ENCODE data around the gene PHACTR4. TPM values are rescaled to one million over a fixed set of nuclear protein-coding genes. Genes with fewer than 3 reads are reported as not detected.
"Not testable (repeated sequence)": the region's sequence is repeated elsewhere in the genome, so short reads cannot be mapped to it uniquely, and the experiment has no call there.

PHACTR4 gene
- total RNA-seq, 1 donor from 2014 or later = 74.6 TPM

DNA sequence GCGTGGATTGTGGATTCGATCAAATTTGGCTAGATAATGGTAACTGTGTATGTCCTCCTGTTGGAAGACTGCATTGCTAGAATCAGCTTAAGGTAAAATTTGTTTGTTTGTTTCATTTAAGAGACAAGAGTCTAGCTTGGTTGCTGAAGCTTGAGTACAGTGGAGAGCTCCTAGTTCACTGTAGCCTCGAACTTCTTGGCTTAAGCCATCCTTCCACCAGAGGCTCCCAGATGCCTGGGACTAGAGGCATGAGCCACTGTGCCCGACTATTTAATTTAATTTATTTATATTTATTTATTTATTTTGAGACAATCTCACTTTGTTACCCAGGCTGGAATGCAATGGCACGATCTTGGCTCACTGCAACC, 1.5 kb downstream of the PHACTR4 start:
- H3K36me3 Mint-ChIP-seq (ENCODE audit: unreplicated experiment) = no peaks in the 10 kb centered on the region
- peaks cover 7% of the 10 kb centered on the region for H3K9me3 Mint-ChIP-seq (ENCODE audit: unreplicated experiment)
- TF ChIP-seq, protein P1, sequence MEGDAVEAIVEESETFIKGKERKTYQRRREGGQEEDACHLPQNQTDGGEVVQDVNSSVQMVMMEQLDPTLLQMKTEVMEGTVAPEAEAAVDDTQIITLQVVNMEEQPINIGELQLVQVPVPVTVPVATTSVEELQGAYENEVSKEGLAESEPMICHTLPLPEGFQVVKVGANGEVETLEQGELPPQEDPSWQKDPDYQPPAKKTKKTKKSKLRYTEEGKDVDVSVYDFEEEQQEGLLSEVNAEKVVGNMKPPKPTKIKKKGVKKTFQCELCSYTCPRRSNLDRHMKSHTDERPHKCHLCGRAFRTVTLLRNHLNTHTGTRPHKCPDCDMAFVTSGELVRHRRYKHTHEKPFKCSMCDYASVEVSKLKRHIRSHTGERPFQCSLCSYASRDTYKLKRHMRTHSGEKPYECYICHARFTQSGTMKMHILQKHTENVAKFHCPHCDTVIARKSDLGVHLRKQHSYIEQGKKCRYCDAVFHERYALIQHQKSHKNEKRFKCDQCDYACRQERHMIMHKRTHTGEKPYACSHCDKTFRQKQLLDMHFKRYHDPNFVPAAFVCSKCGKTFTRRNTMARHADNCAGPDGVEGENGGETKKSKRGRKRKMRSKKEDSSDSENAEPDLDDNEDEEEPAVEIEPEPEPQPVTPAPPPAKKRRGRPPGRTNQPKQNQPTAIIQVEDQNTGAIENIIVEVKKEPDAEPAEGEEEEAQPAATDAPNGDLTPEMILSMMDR (IDR thresholded peaks at IDR 0.05; ENCODE audit: partially characterized antibody, unreplicated experiment) = no peak
- peaks cover 8% of the 10 kb centered on the region for H3K4me1 Mint-ChIP-seq (ENCODE audit: low read depth, unreplicated experiment)
- H3K27me3 Mint-ChIP-seq (ENCODE audit: unreplicated experiment) = peaks cover 4% of the 10 kb centered on the region
- DNase-seq = no peak
- H3K27ac Mint-ChIP-seq (ENCODE audit: unreplicated experiment) = peak overlapping the region; percentile 97
- H3K4me3 Mint-ChIP-seq (ENCODE audit: unreplicated experiment) = peak overlapping the region; percentile 93

DNA sequence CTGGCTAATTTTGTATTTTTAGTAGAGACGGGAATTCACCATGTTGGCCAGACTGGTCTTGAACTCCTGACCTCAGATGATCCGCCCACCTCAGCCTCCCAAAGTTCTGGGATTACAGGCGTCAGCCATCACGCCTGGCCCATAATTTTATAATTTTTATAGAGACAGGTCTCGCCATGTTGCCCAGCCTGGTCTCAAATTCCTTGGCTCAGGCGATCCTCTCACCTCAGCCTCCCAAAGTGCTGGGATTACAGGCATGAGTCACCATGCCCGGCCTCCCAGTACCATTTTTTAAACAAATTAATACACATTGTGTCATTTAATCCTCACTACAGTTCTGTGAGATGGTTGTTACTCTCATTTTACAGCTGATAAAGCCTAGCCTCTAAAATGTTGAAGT, 3.9 kb downstream of the PHACTR4 start:
- not testable (repeated sequence) for H3K27ac Mint-ChIP-seq (ENCODE audit: unreplicated experiment); DNase-seq; H3K4me3 Mint-ChIP-seq (ENCODE audit: unreplicated experiment); H3K27me3 Mint-ChIP-seq (ENCODE audit: unreplicated experiment); H3K9me3 Mint-ChIP-seq (ENCODE audit: unreplicated experiment); H3K36me3 Mint-ChIP-seq (ENCODE audit: unreplicated experiment); H3K4me1 Mint-ChIP-seq (ENCODE audit: low read depth, unreplicated experiment)

DNA sequence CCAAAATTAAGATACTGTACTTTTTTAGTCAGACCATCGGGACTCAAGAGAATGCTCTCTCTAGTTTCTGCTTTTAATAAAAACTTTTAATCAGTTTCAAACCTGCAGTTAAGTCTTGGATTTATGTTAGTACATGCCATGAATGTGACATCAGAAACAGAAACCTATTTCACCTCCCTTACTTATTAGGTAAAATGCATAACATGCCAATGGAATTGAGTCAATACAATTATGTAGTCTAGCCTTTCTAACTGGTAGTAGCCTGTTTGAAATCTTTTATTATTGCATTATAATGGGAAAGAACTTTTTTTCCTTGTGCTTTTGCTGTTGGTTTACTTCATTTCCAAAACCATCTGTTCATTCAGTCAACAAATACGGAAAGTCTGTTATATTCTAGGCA, 4.8 kb downstream of the PHACTR4 start:
- DNase-seq = no peak
- Mint-ChIP-seq H3K36me3 (ENCODE audit: unreplicated experiment) (peaks cover 5% of the 10 kb centered on the region), H3K27me3 (ENCODE audit: unreplicated experiment) (peaks cover 3% of the 10 kb centered on the region), H3K4me1 (ENCODE audit: low read depth, unreplicated experiment) (peaks cover 8% of the 10 kb centered on the region), H3K9me3 (ENCODE audit: unreplicated experiment) (peaks cover 2% of the 10 kb centered on the region), H3K4me3 (ENCODE audit: unreplicated experiment) (no peak overlapping the region), H3K27ac (ENCODE audit: unreplicated experiment) (no peak overlapping the region)
- TF ChIP-seq, protein P1 (IDR thresholded peaks at IDR 0.05; ENCODE audit: partially characterized antibody, unreplicated experiment) = no peak

DNA sequence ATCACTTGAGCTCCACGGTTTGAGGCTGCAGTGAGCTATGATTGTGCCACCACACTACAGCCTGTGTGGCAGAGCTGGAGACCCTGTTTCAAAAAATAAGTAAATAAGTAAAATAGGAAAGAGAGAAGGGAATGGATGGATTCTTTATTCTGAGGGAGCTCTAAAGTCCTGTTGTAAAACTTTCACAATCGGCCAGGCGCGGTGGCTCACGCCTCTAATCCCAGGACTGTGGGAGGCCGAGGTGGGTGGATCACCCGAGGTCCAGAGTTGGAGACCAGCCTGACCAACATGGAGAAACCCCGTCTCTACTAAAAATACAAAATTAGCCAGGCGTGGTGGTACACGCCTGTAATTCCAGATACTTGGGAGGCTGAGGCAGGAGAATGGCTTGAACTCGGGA, 6.1 kb downstream of the PHACTR4 start:
- not testable (repeated sequence) for H3K36me3 Mint-ChIP-seq (ENCODE audit: unreplicated experiment); H3K27ac Mint-ChIP-seq (ENCODE audit: unreplicated experiment); H3K9me3 Mint-ChIP-seq (ENCODE audit: unreplicated experiment); H3K4me3 Mint-ChIP-seq (ENCODE audit: unreplicated experiment); DNase-seq; H3K27me3 Mint-ChIP-seq (ENCODE audit: unreplicated experiment)
- H3K4me1 Mint-ChIP-seq (ENCODE audit: low read depth, unreplicated experiment) = peaks cover 11% of the 10 kb centered on the region

DNA sequence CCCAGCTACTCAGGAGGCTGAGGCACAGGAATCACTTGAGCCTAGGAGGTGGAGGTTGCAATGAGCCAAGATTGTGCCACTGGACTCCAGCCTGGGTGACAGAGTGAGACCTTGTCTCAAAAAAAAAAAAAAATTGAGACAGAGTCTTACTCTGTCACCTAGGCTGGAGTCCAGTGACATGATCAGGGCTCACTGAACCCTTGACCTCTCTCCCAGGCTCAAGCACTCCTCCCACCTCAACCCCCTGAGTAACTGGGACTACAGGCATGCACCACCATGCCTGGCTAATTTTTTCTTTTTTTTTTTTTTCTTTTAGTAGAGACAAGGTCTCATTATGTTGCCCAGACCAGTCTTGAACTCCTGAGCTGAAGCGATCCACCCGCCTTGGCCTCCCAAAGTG, 6.7 kb downstream of the PHACTR4 start:
- not testable (repeated sequence) for H3K4me3 Mint-ChIP-seq (ENCODE audit: unreplicated experiment); H3K9me3 Mint-ChIP-seq (ENCODE audit: unreplicated experiment); H3K36me3 Mint-ChIP-seq (ENCODE audit: unreplicated experiment); H3K27me3 Mint-ChIP-seq (ENCODE audit: unreplicated experiment); H3K27ac Mint-ChIP-seq (ENCODE audit: unreplicated experiment); DNase-seq
- H3K4me1 Mint-ChIP-seq (ENCODE audit: low read depth, unreplicated experiment) = peaks cover 14% of the 10 kb centered on the region

DNA sequence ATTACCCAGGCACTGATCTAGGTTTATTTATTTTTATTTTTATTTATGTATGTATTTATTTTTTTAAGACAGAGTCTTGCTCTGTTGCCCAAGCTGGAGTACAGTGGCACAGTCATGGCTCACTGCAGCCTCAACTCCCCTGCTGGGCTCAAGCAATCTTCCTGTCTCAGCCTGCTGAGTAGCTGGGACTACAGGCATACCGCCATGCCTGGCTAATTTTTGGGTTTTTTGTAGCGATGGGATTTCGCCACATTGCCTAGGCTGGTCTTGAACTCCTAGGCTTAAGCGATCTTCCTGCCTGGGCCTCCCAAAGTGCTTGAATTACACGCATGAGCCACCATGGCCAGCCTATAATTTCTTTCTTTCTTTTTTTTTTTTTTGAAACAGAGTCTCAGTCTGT, 9.4 kb downstream of the PHACTR4 start:
- no peak for DNase-seq
- Mint-ChIP-seq H3K27ac (ENCODE audit: unreplicated experiment) (no peak overlapping the region), H3K4me1 (ENCODE audit: low read depth, unreplicated experiment) (peaks cover 13% of the 10 kb centered on the region), H3K36me3 (ENCODE audit: unreplicated experiment) (peaks cover 5% of the 10 kb centered on the region), H3K9me3 (ENCODE audit: unreplicated experiment) (peaks cover 6% of the 10 kb centered on the region), H3K4me3 (ENCODE audit: unreplicated experiment) (no peak overlapping the region), H3K27me3 (ENCODE audit: unreplicated experiment) (peaks cover 3% of the 10 kb centered on the region)
- TF ChIP-seq, protein P1 (IDR thresholded peaks at IDR 0.05; ENCODE audit: partially characterized antibody, unreplicated experiment) = no peak

DNA sequence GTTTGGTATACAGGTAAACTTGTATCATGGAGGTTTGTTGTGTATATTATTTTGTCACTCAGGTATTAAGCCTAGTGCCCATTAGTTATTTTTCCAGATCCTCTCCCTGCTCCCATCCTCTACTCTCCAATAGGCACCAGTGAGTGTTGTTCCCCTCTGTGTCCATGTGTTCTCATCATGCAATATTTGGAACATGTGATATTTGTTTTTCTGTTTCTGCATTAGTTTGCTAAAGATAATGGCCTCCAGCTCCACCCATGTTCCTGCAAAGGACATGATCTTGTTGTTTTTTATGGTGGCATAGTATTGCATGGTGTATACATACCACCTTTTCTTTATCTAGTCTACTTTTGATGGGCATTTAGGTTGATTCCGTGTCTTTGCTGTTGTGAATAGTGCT, 10.9 kb downstream of the PHACTR4 start:
- no peak for DNase-seq
- Mint-ChIP-seq H3K27ac (ENCODE audit: unreplicated experiment) (peak overlapping the region; percentile 83), H3K27me3 (ENCODE audit: unreplicated experiment) (peaks cover 3% of the 10 kb centered on the region), H3K9me3 (ENCODE audit: unreplicated experiment) (peaks cover 6% of the 10 kb centered on the region), H3K4me3 (ENCODE audit: unreplicated experiment) (no peak overlapping the region), H3K4me1 (ENCODE audit: low read depth, unreplicated experiment) (peaks cover 5% of the 10 kb centered on the region), H3K36me3 (ENCODE audit: unreplicated experiment) (peaks cover 5% of the 10 kb centered on the region)
- TF ChIP-seq, protein P1 (IDR thresholded peaks at IDR 0.05; ENCODE audit: partially characterized antibody, unreplicated experiment) = no peak

DNA sequence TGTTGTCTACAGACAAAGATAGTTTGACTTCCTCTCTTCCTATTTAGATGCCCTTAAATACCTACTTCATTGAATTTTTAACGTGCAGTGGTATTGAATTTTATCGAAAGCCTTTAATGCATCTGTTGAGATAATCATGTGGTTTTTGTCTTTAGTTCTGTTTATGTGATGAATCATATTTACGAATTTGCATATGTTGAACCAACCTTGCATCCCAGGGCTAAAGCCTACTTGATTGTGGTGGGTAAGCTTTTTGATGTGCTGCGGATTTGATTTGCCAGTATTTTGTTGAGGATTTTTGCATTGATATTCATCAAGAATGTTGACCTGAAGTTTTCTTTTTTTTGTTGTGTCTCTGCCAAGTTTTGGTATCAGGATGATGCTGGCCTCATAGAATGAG, 14.2 kb downstream of the PHACTR4 start:
- not testable (repeated sequence) for H3K9me3 Mint-ChIP-seq (ENCODE audit: unreplicated experiment); H3K4me3 Mint-ChIP-seq (ENCODE audit: unreplicated experiment); H3K4me1 Mint-ChIP-seq (ENCODE audit: low read depth, unreplicated experiment); H3K36me3 Mint-ChIP-seq (ENCODE audit: unreplicated experiment); DNase-seq; H3K27me3 Mint-ChIP-seq (ENCODE audit: unreplicated experiment); H3K27ac Mint-ChIP-seq (ENCODE audit: unreplicated experiment)
